ENCODE results near the gene NINL.

The NINL gene

GRCh38 chr20:25465243-25466135 lies 119.8 kb downstream of the NINL start:
- POLR2A ChIA-PET (ENCODE audit: low non-redundant PET) = no interaction called here
- no peak overlapping the region for H3K27ac ChIP-seq
- TF ChIP-seq CTCF (conservative IDR thresholded peaks at IDR 0.05; ENCODE audit: low read depth) = no peak
- no peak for DNase-seq (ENCODE audit: low spot score)
- CTCF ChIA-PET = no interaction called here

- ChIA-PET CTCF (no interaction called here), POLR2A (ENCODE audit: low non-redundant PET) (no interaction called here)
- TF ChIP-seq CTCF (conservative IDR thresholded peaks at IDR 0.05; ENCODE audit: low read depth) = no peak
- DNase-seq (ENCODE audit: low spot score) = no peak
- no peak overlapping the region for H3K27ac ChIP-seq
Observed at GRCh38 chr20:25464501-25465242, 120.7 kb downstream of the NINL start.

- no peak for DNase-seq (ENCODE audit: low spot score)
- H3K27ac ChIP-seq = peak overlapping the region; percentile 21; the same call in 1 of the 2 replicates
- POLR2A ChIA-PET (ENCODE audit: low non-redundant PET) = no interaction called here
- TF ChIP-seq CTCF (conservative IDR thresholded peaks at IDR 0.05; ENCODE audit: low read depth) = no peak
- CTCF ChIA-PET = no interaction called here
Observed at GRCh38 chr20:25461786-25462545, 123.4 kb downstream of the NINL start.

GRCh38 chr20:25461281-25461650 lies 124.1 kb downstream of the NINL start:
- DNase-seq (ENCODE audit: low spot score) = no peak
- CTCF ChIA-PET = no interaction called here
- H3K27ac ChIP-seq = no peak overlapping the region
- TF ChIP-seq CTCF (conservative IDR thresholded peaks at IDR 0.05; ENCODE audit: low read depth) = no peak
- POLR2A ChIA-PET (ENCODE audit: low non-redundant PET) = no interaction called here

- ChIA-PET CTCF (no interaction called here), POLR2A (ENCODE audit: low non-redundant PET) (no interaction called here)
- no peak for DNase-seq (ENCODE audit: low spot score)
- no peak overlapping the region for H3K27ac ChIP-seq
- no peak for TF ChIP-seq CTCF (conservative IDR thresholded peaks at IDR 0.05; ENCODE audit: low read depth)
Observed at GRCh38 chr20:25460566-25461280, 124.6 kb downstream of the NINL start.

Measured in RWPE1 (cell line).